Stimulated activated CD4-positive, alpha-beta T cell treated with anti-CD3 and anti-CD28 coated beads, Interleukin-4, amount 100 ng/mL, for 4 hours (primary cell): ENCODE data around the gene MT1B.

ENCODE experiments used
- DNase-seq, 2 experiments: peaks; one replicate each; pipeline ENCODE4 v3.0.0-alpha.2; 2020

The MT1B gene

GRCh38 chr16:56689171-56689570, 37.5 kb downstream of the MT1B start:
- DNase-seq: no peak

- no peak for DNase-seq
These were observed 38.9 kb downstream of the MT1B start for GRCh38 chr16:56690420-56691122.

- no peak for DNase-seq
These were observed 40.2 kb downstream of the MT1B start for GRCh38 chr16:56691885-56692284.

GRCh38 chr16:56695246-56695645, 43.6 kb downstream of the MT1B start:
- no peak for DNase-seq

GRCh38 chr16:56697456-56698155, 45.9 kb downstream of the MT1B start:
- no peak for DNase-seq

GRCh38 chr16:56700195-56700594, 48.5 kb downstream of the MT1B start:
- DNase-seq: no peak

GRCh38 chr16:56700631-56701030, 48.9 kb downstream of the MT1B start:
- no peak for DNase-seq

GRCh38 chr16:56701534-56701933, 49.8 kb downstream of the MT1B start:
- DNase-seq: no peak
